Thoracic aorta (tissue), 2 donors: ENCODE measurements around the gene RAI1. TPM values are rescaled to one million over a fixed set of nuclear protein-coding genes. Genes with fewer than 3 reads are reported as not detected.

Experiments used
- ATAC-seq: fragments of 150-250 bp; one replicate; pipeline ENCODE4 v1.8.0; 2017; ENCODE audit warnings: low read depth; ENCODE audit not compliant: insufficient number of reproducible peaks, low FRiP score
- DNase-seq: peaks from one replicate; pipeline ENCODE4 v3.0.0-alpha.2; 2020; ENCODE audit warnings: low spot score
- H3K27ac ChIP-seq, 2 donors: fragments of 200-600 bp; sonication (generic); 1 replicate in 1 of 2; 2 replicates in 1 of 2; pipeline ENCODE4 v1.5.1; 2016; ENCODE audit warnings: mild to moderate bottlenecking in 2 of 2, moderate library complexity in 2 of 2
- H3K27me3 ChIP-seq: fragments of 200-600 bp; sonication (generic); replicated peaks from 2 replicates; pipeline ENCODE4 v1.6.0; 2016; ENCODE audit warnings: mild to moderate bottlenecking; ENCODE audit not compliant: insufficient read depth
- H3K36me3 ChIP-seq: fragments of 200-600 bp; sonication (generic); one replicate; pipeline ENCODE4 v1.5.1; 2016
- H3K4me1 ChIP-seq, 2 donors: fragments of 200-600 bp; sonication (generic); 1 replicate in 1 of 2; 2 replicates in 1 of 2; pipeline versions ENCODE4 v1.5.1 to v1.6.0; 2016; ENCODE audit warnings: low read depth in 2 of 2, mild to moderate bottlenecking in 1 of 2; ENCODE audit not compliant: control insufficient read depth in 1 of 2
- H3K4me3 ChIP-seq: fragments of 200-600 bp; sonication (generic); 2 replicates; pipeline ENCODE4 v1.5.1; 2016; ENCODE audit warnings: mild to moderate bottlenecking
- H3K9me3 ChIP-seq: fragments of 200-600 bp; sonication (generic); 2 replicates; pipeline ENCODE4 v1.5.1; 2016
- CTCF ChIP-seq: fragments of 200-600 bp; sonication (generic); IDR thresholded peaks from one replicate; pipeline ENCODE4 v1.5.1; 2019; ENCODE audit warnings: antibody characterized with exemption
- total RNA-seq, 2 donors: library from RNA; depleted of rRNA; stranded (reverse); fragments of >200 nt; gene quantifications; one replicate each; pipeline versions ENCODE4 v1.1.0 to v1.2.3, GENCODE V29; 2016

Gene RAI1
- total RNA-seq, 2 donors from 2014 or later, result 21.0 to 31.5 TPM

GRCh38 chr17:17839791-17840707, 158.8 kb downstream of the RAI1 start:
- ATAC-seq, result peak; percentile 37

GRCh38 chr17:17840751-17841591, 159.7 kb downstream of the RAI1 start:
- H3K27ac ChIP-seq, result peak overlapping the region; percentile 97 to 99
- no peak for DNase-seq
- H3K9me3 ChIP-seq, result no peaks in the 10 kb centered on the region
- TF ChIP-seq CTCF, result no peak
- H3K4me3 ChIP-seq, result peak overlapping the region; percentile 80
- no peaks in the 10 kb centered on the region for H3K36me3 ChIP-seq
- ATAC-seq, result no peak
- H3K4me1 ChIP-seq, result peaks cover 26 to 56% of the 10 kb centered on the region in 2 donors
- H3K27me3 ChIP-seq, result no peaks in the 10 kb centered on the region

More at GRCh38 chr17:17839791-17840707, 158.8 kb downstream of the RAI1 start:
- no peaks in the 10 kb centered on the region for H3K9me3 ChIP-seq
- DNase-seq, result peak; percentile 41
- peak overlapping the region; percentile 80 for H3K4me3 ChIP-seq
- H3K36me3 ChIP-seq, result no peaks in the 10 kb centered on the region
- H3K27ac ChIP-seq, result peak overlapping the region; percentile 97 to 99
- H3K27me3 ChIP-seq, result no peaks in the 10 kb centered on the region
- no peak for TF ChIP-seq CTCF
- peaks cover 31 to 65% of the 10 kb centered on the region in 2 donors for H3K4me1 ChIP-seq

- Histone ChIP-seq H3K4me3 (no peak overlapping the region), H3K27me3 (no peaks in the 10 kb centered on the region), H3K36me3 (peaks cover 4% of the 10 kb centered on the region), H3K27ac (peak overlapping the region; percentile 97 to 99), H3K4me1 (peaks cover 26 to 56% of the 10 kb centered on the region in 2 donors), H3K9me3 (no peaks in the 10 kb centered on the region)
- ATAC-seq, result no peak
- no peak for TF ChIP-seq CTCF
- DNase-seq, result no peak
Measured at GRCh38 chr17:17841601-17842025, 160.4 kb downstream of the RAI1 start.

GRCh38 chr17:17842111-17842876, 161.0 kb downstream of the RAI1 start:
- Histone ChIP-seq H3K4me1 (peaks cover 22 to 49% of the 10 kb centered on the region in 2 donors), H3K27ac (peak overlapping the region; percentile 97 to 99), H3K9me3 (no peaks in the 10 kb centered on the region), H3K36me3 (peaks cover 5% of the 10 kb centered on the region), H3K4me3 (no peak overlapping the region), H3K27me3 (no peaks in the 10 kb centered on the region)
- ATAC-seq (no peak), DNase-seq (no peak)
- no peak for TF ChIP-seq CTCF
